ENCODE measurements around the gene CCNI.

- TF ChIP-seq, protein P1, sequence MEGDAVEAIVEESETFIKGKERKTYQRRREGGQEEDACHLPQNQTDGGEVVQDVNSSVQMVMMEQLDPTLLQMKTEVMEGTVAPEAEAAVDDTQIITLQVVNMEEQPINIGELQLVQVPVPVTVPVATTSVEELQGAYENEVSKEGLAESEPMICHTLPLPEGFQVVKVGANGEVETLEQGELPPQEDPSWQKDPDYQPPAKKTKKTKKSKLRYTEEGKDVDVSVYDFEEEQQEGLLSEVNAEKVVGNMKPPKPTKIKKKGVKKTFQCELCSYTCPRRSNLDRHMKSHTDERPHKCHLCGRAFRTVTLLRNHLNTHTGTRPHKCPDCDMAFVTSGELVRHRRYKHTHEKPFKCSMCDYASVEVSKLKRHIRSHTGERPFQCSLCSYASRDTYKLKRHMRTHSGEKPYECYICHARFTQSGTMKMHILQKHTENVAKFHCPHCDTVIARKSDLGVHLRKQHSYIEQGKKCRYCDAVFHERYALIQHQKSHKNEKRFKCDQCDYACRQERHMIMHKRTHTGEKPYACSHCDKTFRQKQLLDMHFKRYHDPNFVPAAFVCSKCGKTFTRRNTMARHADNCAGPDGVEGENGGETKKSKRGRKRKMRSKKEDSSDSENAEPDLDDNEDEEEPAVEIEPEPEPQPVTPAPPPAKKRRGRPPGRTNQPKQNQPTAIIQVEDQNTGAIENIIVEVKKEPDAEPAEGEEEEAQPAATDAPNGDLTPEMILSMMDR (IDR thresholded peaks at IDR 0.05; ENCODE audit: low read depth, low read length): no peak
- TF ChIP-seq POLR2A (IDR thresholded peaks at IDR 0.05; ENCODE audit: extremely low read depth, insufficient read length): no peak
- TF ChIP-seq MYC (IDR thresholded peaks at IDR 0.05; ENCODE audit: low read depth, low read length): no peak
These were observed 68.2 kb downstream of the CCNI start for GRCh38 chr4:77007358-77008230.

Data from NB4 (cell line).